HG03097 (cell line): ENCODE data around the gene SLC5A6.
"Not testable (repeated sequence)": the region's sequence is repeated elsewhere in the genome, so short reads cannot be mapped to it uniquely, and the experiment has no call there.

Experiments
- ATAC-seq: cut with Tn5 transposase; IDR thresholded peaks from one replicate; pipeline ENCODE4 v1.9.1; 2021; ENCODE audit not compliant: unreplicated experiment, low FRiP score

Gene SLC5A6

DNA sequence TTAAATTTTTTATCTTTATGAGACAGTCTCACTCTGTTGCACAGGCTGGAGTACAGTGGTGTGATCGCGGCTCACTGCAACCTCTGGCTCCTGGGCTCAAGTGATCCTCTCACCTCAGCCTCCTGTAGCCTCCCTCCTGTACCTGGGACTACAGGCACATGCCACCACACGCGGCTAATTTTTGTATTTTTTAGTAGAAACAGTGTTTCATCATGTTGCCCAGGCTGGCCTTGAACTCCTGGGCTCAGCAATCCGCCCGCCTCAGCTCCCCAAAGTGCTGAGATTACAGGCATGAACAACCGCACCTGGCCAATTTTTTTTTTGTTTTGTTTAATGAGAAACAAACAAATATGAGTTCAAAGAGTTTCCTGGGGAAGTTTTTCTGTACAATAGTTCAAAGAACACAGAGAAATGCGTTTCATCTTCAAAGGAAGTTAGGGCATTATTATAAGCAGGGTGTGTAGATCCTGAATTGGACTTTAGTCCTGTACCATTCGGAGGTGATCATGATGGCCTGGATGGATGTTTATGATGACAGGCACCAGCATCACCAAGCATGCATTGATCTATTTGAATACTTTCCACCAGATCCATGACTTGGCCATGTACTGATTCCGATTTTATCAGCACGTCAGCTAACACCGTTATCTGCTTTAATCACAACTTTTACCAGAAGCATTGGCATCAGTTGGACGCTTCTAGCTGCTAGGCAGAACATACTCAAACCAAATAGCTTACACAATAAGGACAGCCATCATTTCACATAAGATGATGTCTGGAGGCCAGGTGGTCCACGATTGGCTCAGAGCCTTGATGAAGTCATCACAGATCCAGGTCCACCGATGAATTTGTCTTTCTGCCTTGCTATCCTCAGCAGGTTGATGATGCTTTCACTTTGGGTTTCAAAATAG lies 34.4 kb downstream of the SLC5A6 start:
- no peak for ATAC-seq

DNA sequence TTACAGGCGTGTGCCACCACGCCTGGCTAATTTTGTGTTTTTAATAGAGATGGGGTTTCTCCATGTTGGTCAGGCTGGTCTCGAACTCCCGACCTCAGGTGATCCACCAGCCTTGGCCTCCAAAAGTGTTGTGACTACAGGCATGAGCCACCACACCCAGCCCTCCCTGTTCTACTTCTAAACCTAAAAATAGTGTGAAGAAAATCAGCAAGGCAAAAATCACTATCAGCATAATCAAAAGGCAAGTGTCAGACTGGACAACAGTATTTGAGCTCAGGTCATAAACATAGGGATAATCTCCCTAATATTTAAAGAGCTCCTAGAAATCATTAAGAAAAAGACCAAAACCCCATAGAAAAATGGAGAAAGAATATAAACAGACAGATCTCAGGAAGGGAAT lies 36.3 kb downstream of the SLC5A6 start:
- not testable (repeated sequence) for ATAC-seq

DNA sequence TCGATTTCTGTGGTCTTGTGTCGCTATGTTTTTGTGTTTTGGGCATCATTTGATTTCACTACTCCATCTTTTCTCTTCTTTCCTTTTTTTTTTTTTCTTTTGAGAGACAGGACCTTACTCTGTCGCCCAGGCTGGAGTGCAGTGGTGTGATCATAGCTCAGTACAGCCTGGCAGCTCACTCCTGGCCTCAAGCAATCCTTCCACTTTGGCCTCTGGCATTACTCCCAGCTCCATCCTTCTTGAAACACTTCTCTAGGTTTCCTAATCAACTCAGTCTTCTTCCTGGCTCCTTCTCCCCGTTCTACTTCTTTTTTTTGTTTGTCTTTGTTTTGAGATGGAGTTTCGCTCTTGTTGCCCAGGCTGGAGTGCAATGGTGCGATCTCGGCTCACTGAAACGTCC lies 36.7 kb downstream of the SLC5A6 start:
- no peak for ATAC-seq

DNA sequence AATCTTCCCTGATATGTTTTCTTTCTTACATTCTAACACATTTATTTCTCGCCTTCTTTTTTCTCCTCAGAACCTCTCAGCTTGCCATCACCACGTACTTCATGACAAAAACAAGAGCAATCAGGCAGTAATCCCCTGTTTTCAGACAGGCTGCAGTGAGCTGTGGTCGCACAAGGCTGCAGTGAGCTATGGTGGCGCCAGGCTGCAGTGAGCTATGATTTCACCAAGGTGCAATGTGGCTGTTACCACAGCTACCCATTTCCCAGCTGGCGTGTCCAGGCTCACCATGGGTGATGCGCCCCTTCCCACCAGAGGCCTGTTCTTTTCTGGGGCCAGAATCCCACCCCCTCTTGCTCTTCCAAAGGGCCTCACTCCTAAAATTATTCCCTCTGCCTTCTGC lies 37.4 kb downstream of the SLC5A6 start:
- no peak for ATAC-seq

DNA sequence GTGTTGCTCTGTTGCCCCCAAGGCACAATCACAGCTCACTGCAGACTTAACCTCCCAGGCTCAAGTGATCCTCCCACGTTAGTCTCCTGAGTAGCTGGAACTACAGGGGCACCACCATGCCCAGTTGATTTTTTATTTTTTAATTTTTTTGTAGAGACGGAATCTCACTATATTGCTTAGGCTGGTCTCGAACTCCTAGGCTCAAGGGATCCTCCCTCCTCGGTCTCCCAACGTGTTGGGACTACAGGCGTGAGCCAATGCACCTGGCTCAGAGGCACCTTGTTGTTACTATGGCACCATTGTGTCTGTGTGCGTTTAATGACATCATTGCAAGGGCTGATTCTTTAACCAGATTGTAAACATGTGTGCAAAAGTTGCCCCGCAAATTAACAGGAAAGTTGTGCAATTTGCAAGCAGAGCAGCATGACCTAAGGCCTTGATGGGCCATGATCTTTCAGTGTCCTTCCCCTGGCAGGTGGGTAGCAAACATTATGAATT lies 40.7 kb downstream of the SLC5A6 start:
- no peak for ATAC-seq

DNA sequence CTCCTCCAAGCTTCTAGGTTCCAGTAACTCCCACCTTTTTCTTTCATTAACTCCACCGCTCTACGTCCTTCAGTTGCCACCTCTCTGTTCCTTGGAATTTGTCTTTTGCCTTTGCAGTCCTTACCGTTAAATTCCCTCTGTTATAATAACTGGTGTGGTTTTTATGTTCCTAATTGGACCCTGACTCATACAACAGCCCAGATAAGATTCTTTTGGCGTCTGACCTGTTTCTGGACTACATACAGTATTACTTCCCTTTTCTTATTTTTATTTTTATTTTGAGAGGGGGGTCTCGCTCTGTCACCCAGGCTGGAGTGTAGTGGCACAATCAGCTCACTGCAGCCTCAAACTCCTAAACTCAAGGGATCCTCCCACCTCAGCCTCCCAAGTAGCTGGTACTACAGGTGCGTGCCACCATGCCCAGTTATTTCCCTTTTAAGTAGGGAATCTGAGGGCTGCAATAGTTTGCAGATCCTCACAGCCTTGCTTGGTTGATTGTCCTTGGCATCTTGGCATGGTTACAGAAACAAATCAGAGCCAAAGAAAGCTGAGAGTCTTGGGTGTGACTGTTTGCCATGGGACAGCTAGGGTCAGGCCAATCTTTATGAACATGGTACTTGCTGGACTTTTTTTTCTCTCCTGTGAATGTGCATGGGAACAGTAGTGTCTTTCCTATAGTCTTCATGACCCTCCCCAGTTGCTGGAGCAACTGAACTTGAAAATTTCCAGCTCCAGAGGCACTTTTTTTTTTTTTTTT lies 41.3 kb downstream of the SLC5A6 start:
- no peak for ATAC-seq

DNA sequence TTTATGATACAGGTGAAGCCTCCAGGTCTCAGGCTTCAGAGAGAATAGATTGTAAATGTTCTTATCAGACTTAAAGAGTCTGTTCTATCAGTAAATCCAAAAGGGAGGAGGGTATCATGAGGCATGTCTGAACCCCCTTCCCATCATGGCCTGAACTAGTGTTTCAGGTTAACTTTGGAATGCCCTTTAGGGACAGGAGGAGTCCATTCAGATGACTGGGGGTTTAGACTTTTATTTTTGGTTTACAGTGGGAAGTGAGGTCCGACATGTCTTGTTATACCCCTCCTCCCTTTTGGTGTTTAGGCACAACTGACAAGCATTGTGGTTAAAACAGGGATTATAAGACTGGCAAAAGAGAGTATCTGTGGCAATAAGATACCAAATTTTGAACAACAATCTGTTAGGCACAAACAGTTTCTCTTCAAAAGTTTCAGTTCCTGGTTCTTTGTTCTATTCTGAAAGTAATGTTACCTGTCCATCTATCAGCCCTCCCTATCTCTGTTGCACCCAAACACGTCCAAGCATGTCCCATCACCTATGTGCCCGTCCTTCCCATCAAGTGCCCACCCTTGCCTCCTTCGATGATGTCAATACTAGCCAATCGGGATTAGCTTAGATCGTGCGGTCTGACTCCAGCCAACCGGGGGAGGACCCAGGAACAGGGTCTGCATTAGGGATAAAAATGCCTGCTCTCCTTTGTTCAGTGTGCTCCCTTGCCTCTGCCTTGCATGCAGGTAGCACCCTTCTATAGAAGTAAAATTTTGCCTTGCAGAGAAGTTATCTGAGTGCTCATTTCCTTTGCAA lies 46.9 kb downstream of the SLC5A6 start:
- ATAC-seq: no peak

DNA sequence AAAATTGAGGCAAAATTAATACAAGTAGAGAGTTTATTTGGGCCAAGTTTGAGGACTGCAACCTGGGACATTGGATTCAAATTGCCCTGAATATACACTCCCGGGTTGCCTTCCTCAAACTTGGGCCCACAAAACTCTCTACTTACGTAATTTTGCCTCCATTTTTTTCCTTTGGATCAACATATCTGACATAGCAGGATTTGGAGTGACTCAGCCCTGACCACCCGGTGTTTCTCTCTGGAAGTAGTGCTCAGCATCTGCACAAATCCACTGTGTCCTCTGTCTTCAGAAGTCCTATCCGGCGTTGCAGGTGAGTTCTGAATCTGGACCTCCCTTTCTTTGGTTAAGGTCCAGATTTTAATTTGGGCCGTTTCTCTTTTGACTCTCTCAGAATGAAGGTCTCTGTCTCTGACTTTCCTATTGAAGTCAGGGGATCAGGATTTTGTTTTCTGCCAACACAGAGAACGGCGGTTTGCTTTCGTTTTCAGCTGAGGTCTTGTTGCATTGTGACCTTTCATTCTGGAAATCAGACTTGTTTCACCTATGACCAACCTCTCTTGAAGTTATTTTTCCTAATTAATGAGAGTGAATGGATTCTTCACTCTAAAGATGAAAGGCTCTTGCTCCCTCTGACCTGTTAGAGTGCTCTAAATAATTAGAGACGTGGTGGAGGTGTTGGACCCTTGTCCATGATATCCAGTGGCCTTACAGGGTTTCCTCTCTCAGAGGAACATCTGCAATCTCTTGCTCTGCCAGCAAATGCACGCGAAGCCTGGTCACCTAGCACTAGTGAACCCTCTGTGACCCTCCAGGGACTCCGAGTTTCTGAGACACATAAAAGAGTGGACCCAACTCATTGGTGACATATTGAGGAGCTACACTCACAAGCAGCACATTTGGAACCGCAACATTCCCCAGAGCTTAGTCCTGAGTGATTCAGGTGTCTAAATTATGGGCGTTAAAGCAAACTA lies 49.6 kb downstream of the SLC5A6 start:
- no peak for ATAC-seq

DNA sequence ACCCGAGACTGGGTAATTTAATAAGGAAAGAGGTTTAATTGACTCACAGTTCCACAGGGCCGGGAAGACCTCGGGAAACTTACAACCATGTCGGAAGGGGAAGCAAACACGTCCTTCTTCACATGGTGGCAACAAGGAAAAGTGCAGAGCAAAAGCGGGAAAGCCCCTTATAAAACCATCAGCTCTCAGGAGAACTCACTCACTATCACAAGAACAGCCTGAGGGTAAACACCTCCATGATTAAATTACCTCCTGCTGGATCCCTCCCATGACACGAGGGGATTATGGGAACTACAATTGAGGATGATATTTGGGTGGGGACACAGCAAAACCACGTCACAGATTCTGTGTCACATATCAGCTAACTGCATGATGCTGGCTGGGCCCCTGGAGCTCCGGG lies 51.9 kb downstream of the SLC5A6 start:
- no peak for ATAC-seq

DNA sequence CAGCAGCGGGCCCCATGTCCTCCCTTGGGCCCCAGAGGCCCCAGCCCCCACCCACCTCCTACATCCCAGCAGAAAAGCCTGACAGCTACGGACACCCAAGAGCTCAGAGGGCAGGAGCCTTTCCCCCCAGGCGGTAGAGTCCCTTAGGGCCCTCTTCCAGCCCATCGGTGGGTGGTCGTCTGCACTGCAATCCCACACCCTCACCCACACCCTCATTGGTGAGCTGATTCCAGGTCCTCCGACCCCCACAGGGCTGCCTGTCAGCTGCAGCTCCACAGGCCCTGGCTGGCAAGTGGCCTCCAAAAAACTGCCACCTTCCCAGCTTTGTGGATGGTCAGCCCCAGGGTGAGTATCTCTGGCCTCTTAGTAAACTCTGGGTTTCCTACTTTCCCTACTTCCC lies 52.8 kb downstream of the SLC5A6 start:
- no peak for ATAC-seq

DNA sequence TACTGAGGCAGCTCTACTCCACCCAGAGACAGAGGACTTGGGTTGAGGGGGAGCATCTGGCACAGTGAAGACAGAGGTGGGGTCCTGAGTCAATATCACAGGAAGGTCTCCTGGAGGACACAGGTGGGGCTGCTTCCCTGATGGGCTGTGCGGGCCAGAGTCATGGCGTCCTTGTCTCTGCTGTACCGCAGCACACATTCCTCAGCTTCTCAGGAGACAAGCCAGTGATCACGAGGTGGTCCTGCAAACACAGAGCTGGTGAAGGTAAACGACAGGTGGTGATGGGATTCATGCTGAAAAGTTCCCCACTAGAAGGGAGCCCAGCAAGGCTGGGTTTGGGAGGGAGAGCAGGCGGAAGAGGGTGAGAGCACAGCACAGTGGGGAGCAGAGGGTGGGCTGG lies 53.6 kb downstream of the SLC5A6 start:
- no peak for ATAC-seq

DNA sequence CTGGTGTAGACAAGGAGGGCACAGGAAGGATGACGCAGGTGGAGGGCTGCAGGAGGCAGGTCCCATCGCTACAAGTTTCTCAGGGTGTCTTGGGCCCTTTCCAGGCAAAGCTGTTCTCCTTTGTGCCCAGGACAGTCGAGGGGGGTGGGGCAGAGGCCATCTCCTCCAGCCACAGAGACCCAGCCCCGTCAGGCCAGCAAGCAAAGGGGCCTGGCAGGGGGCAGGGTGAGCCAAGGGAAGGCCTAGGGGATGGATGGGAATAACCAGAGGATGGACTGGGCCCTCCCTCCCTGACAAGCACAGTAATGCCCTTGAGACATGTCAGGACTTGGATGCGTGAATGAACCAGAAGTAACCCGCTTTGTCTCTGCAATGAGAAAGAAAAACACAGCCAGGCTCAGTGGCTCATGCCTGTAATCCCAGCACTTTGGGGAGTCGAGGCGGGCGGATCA lies 57.0 kb downstream of the SLC5A6 start:
- ATAC-seq: no peak

DNA sequence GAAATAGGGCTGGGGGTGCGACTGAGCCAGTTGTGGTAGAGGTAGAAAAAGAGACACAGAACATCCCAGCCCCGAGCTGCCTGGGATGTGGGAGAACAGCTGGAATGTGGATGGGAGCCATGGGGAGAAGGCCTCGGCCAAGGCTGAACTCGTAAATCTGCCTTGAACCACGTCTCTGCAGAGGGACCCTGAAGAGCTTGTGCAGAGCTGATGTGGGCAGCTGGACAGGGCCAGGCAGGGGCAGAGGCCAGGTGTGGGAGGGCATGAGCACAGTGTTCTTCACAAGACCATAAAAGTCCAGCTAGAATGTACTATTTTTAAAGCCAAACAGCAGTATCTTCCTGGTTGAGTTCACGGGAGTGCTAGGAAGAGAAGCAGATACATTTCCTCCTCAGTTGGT lies 57.6 kb downstream of the SLC5A6 start:
- ATAC-seq: no peak

DNA sequence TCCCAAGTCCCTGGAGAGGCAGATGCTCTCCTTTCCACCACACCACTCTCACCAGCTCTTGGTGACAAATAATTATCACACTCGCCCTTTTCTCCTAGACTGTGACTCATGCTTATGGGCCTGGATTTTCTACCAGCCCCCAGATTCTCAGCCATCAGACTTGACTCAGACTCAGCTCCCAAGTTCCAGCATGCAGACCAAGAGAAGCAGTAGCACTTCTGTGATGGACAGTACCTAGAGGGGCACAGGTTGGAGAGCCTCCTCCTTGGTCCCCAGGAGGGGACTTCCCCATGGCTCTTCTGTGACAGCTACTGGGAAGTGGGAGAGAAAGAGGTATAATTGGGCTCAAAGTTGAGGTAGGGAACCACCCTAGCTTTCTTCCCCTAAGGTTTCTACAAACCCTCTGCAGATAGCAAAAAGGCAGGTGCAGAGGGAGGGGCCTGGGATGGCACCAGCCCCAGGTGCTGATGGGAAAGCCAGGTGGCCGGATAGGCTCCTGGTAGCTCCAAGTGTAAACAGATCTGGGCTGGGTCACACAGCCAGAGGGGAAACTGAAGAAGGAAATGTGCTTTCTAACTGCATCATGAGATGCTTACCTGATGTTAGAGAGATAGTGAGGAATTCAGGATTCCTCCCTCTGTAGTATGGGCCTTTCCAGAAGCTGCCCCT lies 59.1 kb downstream of the SLC5A6 start:
- no peak for ATAC-seq

DNA sequence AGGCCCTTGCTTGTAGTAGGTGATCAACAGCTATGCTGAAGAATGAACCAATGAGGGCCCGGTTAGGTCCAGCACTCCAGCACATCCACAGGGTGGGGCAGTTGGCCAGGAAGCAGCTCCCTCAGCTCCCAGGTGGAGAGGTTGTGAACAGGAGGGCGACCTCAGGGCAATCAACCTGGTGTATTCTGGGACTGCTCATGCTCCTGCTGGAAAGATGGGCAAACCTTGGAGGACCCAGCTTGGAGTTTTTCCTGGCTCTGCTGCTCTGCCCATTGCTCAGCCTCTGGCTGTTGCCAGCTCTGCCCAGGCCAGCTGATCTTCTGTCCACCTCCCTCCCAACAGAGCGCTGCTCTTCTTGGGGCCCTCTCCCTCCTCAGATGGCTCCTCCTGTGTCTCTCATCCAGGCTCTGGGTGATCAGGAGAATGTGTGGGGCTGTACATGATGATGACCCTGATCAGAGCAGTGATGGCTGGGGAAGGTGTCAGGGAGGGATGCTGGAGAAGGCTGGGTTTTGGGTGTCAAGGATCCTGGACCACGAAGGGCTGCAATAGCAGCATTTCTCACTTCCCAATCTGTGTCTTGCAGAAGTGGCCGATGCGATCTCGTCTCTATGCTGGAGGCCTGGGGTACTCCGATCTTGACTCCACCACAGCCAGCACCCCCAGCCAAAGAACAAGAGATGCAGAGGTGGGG lies 59.8 kb downstream of the SLC5A6 start:
- ATAC-seq: no peak

DNA sequence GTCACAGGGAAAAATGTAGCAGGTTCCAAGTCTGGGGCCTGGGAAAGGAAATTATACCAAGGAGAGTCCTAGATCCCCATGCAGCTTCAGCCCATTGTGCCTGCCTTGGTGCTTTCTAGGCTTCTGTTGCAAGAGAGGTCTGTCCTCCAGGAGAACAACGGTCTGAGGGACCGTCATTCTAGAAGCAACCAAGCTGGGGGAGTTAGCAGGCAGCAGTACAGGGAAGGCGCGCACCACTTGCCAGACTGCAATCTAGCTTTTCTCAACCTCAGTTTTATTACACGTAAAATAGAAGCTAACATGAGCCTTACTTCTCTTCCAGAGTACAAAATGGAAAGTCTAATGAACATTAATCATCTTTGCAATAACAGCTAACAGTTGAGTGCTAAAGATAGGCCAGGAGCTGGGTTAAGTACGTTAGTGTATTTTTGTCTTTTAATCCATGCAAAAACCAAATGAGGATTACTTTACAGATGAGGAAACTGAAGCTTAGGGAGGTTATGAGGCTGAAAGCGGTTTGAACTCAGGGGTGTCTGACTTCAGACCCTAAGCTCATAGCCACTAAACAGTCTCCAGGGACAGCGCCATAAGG lies 61.3 kb downstream of the SLC5A6 start:
- ATAC-seq: no peak
